Endothelial cell of umbilical vein (primary cell): Measurements from ENCODE around the gene COL4A1. TPM values are rescaled to one million over a fixed set of nuclear protein-coding genes. Genes with fewer than 3 reads are reported as not detected.

Experiments used
- BruUV-seq: library from RNA; stranded (reverse); fragments of 400-500 nt; replicated peaks from 2 replicates; lab custom pipeline; 2021; lab: Mats Ljungman, UMichigan
- CTCF ChIA-PET: fragments of 300-600, 350-600 bp; sonication (Branson Sonifier 250); formaldehyde crosslinking; loops from one replicate; lab custom pipeline; 2021; ENCODE audit warnings: antibody characterized with exemption, inconsistent platforms; lab: Charles Lee
- POLR2A ChIA-PET: fragments of 300-600, 350-600 bp; sonication (Branson Sonifier 250); formaldehyde crosslinking; loops from one replicate; lab custom pipeline; 2021; ENCODE audit warnings: antibody characterized with exemption, inconsistent platforms; lab: Charles Lee
- DNase-seq: peaks from one replicate; pipeline ENCODE4 v3.0.0-alpha.2; 2011; ENCODE audit warnings: low read depth, low spot score
- FAIRE-seq: peaks from 2 replicates; lab custom pipeline; 2011; peaks lifted over from hg19 to GRCh38; lab: Jason Lieb, UNC
- H2AFZ ChIP-seq: 2 replicates; pipeline ENCODE4 v1.6.0; 2012; ENCODE audit warnings: low read depth, low read length, control low read depth, inconsistent platforms
- H3K27ac ChIP-seq: 2 replicates; pipeline ENCODE4 v1.5.1; 2011; ENCODE audit warnings: low read depth, mild to moderate bottlenecking, control low read depth, low read length, moderate library complexity; ENCODE audit not compliant: insufficient read depth
- H3K27me3 ChIP-seq, 2 experiments: 2 replicates each; pipeline versions ENCODE4 v1.6.0 to v1.6.1; 2011; ENCODE audit warnings: low read length in 2 of 2, mixed read lengths in 1 of 2; ENCODE audit not compliant: control insufficient read depth in 2 of 2, insufficient read depth in 2 of 2
- H3K36me3 ChIP-seq, 2 experiments: 2 replicates in 1 of 2; 3 replicates in 1 of 2; pipeline ENCODE4 v1.5.1; 2011; ENCODE audit warnings: low read length in 2 of 2, mild to moderate bottlenecking in 1 of 2, moderate library complexity in 1 of 2; ENCODE audit not compliant: control insufficient read depth in 2 of 2, insufficient read depth in 2 of 2; ENCODE audit errors: extremely low read depth in 1 of 2
- H3K4me1 ChIP-seq: 3 replicates; pipeline ENCODE4 v1.5.1; 2011; ENCODE audit warnings: mild to moderate bottlenecking, low read length; ENCODE audit not compliant: control insufficient read depth, insufficient read depth; ENCODE audit errors: extremely low read depth
- H3K4me2 ChIP-seq: 2 replicates; pipeline ENCODE4 v1.6.1; 2011; ENCODE audit warnings: low read length, control low read depth, mixed read lengths; ENCODE audit not compliant: insufficient read depth
- H3K4me3 ChIP-seq, 3 experiments: fragments of 200-600 bp in 1 of 3; sonication (generic), shearing (Covaris generic) in 1 of 3; replicated peaks in 1 of 3; 2 replicates each; pipeline ENCODE4 v1.5.1; 2011 to 2016; ENCODE audit warnings: control low read depth in 3 of 3, low read length in 3 of 3, mild to moderate bottlenecking in 2 of 3, inconsistent platforms in 1 of 3, low read depth in 1 of 3, moderate library complexity in 1 of 3; ENCODE audit not compliant: insufficient read depth in 1 of 3
- H3K79me2 ChIP-seq: 2 replicates; pipeline ENCODE4 v1.6.0; 2012; ENCODE audit warnings: low read length, inconsistent platforms; ENCODE audit not compliant: control insufficient read depth, insufficient read depth
- H3K9ac ChIP-seq: replicated peaks from 2 replicates; pipeline ENCODE3; 2011; ENCODE audit warnings: low read length, control low read depth; ENCODE audit not compliant: insufficient read depth; ENCODE audit errors: extremely low read depth
- H3K9me1 ChIP-seq: replicated peaks from 3 replicates; pipeline ENCODE4 v1.6.0; 2011; ENCODE audit warnings: mild to moderate bottlenecking, low read length; ENCODE audit not compliant: control insufficient read depth, insufficient read depth; ENCODE audit errors: extremely low read depth
- H3K9me3 ChIP-seq: replicated peaks from 2 replicates; pipeline ENCODE4 v1.5.1; 2012; ENCODE audit warnings: low read length, inconsistent platforms; ENCODE audit not compliant: control insufficient read depth, insufficient read depth
- H4K20me1 ChIP-seq: replicated peaks from 2 replicates; pipeline ENCODE3; 2011; ENCODE audit warnings: mild to moderate bottlenecking, low read length; ENCODE audit not compliant: control insufficient read depth, insufficient read depth; ENCODE audit errors: extremely low read depth
- EZH2 ChIP-seq: IDR thresholded peaks from 2 replicates; pipeline ENCODE4 v1.6.1; 2012; ENCODE audit warnings: borderline replicate concordance, low read depth, mild to moderate bottlenecking, moderate library complexity, low read length, inconsistent platforms; ENCODE audit not compliant: severe bottlenecking
- FOS ChIP-seq: IDR thresholded peaks from 2 replicates; pipeline ENCODE4 v1.6.1; 2011; ENCODE audit warnings: mild to moderate bottlenecking, low read length, moderate library complexity, borderline replicate concordance; ENCODE audit not compliant: insufficient read depth
- GATA2 ChIP-seq: IDR thresholded peaks from 2 replicates; pipeline ENCODE4 v1.7.0; 2011; ENCODE audit warnings: low read depth, mild to moderate bottlenecking, moderate library complexity, mixed read lengths, low read length; ENCODE audit not compliant: insufficient read length, insufficient read depth
- MYC ChIP-seq: IDR thresholded peaks from one replicate; pipeline ENCODE4 v1.6.1; 2011; ENCODE audit warnings: mild to moderate bottlenecking, low read depth, low read length
- POLR2A ChIP-seq: IDR thresholded peaks from 2 replicates; pipeline ENCODE4 v1.6.1; 2012; ENCODE audit warnings: low read depth, mild to moderate bottlenecking, control low read depth, low read length
- POLR2AphosphoS5 ChIP-seq: IDR thresholded peaks from 2 replicates; pipeline ENCODE4 v1.6.1; 2012; ENCODE audit warnings: low read depth, mild to moderate bottlenecking, control low read depth, low read length, moderate library complexity; ENCODE audit not compliant: insufficient read depth
- dilution Hi-C: fragments of 300-500 bp; cut with MboI; formaldehyde crosslinking; loops from one replicate; pipeline ENCODE4 v1.15.0; 2019; ENCODE audit warnings: low sequenced_read_pairs; ENCODE audit not compliant: extremely low pct_ligation_motif_present
- intact Hi-C: fragments of 100-400 bp; cut with micrococcal nuclease; formaldehyde crosslinking; loops from one replicate; pipeline ENCODE4 v1.10.0; 2022
- polyA plus RNA-seq, 4 experiments: library from polyadenylated mRNA; depleted of rRNA in 3 of 4; stranded (reverse) in 3 of 4; unstranded in 1 of 4; fragments of >200 nt; gene quantifications; 2 replicates each; pipeline versions ENCODE4 v1.2.1 to v1.2.3, GENCODE V29; 2011 to 2012; ENCODE audit warnings: missing spikeins in 1 of 4
- total RNA-seq: library from RNA; stranded (reverse); gene quantifications from 2 replicates; pipeline ENCODE4 v1.2.3, GENCODE V29; 2021
- TF ChIP-seq, protein P1 (sequence below), 2 donors: IDR thresholded peaks; 1 replicate in 1 of 2; 2 replicates in 1 of 2; pipeline ENCODE4 v1.5.1; 2011; ENCODE audit warnings: low read length in 2 of 2, mild to moderate bottlenecking in 2 of 2, moderate library complexity in 2 of 2, control low read depth in 1 of 2, inconsistent platforms in 1 of 2, low read depth in 1 of 2; ENCODE audit not compliant: insufficient read depth in 1 of 2; ENCODE audit errors: extremely low read depth in 1 of 2

The COL4A1 gene
- total and polyA plus RNA-seq, 2 donors (not counting 3 experiments of a cell fraction or from before 2014, with no cell fraction given) = 384 to 1,119 TPM

DNA sequence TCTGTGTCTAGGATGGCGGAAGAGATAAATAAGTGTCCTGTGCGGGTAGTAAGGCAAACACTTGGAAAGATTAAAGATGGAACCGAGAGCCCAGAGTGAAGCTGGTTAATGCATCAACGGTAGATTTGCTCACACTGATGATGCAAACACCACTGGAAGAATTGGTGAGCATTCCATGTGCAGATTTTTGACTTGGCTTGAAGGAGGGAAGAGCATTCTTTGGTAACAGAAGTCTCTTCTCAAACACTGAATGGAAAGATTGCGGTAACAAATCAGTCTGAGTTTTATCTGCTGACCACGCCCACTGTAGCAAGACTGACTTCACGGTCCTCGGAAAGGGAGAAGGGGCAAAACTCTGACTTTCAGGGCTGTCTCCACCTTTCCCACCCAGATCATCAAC, 112.5 kb downstream of the COL4A1 start:
- CTCF ChIA-PET = interaction anchor here (0.8 kb wide), 1 partner anchor 10 kb away, joined by 3 read pairs; no protein-coding TSS in a partner anchor
- Histone ChIP-seq H3K79me2 (no peaks in the 10 kb centered on the region), H3K9ac (no peak overlapping the region), H3K4me2 (no peak overlapping the region), H3K9me1 (no peaks in the 10 kb centered on the region), H4K20me1 (no peaks in the 10 kb centered on the region), H3K27ac (no peak overlapping the region), H3K9me3 (no peaks in the 10 kb centered on the region), H3K36me3 (peaks cover 18 to 40% of the 10 kb centered on the region in 2 experiments), H3K4me3 (no peak overlapping the region), H3K4me1 (no peaks in the 10 kb centered on the region), H3K27me3 (no peaks in the 10 kb centered on the region), H2AFZ (no peak overlapping the region)
- dilution Hi-C loops (no loop called here), intact Hi-C loops (no loop called here)
- no TSS peak for BruUV-seq
- POLR2A ChIA-PET = no interaction called here
- no peak for TF ChIP-seq GATA2
- no peak for TF ChIP-seq MYC
- no peak for TF ChIP-seq POLR2AphosphoS5
- no peak for TF ChIP-seq POLR2A
- no peak for TF ChIP-seq EZH2
- TF ChIP-seq, protein P1, sequence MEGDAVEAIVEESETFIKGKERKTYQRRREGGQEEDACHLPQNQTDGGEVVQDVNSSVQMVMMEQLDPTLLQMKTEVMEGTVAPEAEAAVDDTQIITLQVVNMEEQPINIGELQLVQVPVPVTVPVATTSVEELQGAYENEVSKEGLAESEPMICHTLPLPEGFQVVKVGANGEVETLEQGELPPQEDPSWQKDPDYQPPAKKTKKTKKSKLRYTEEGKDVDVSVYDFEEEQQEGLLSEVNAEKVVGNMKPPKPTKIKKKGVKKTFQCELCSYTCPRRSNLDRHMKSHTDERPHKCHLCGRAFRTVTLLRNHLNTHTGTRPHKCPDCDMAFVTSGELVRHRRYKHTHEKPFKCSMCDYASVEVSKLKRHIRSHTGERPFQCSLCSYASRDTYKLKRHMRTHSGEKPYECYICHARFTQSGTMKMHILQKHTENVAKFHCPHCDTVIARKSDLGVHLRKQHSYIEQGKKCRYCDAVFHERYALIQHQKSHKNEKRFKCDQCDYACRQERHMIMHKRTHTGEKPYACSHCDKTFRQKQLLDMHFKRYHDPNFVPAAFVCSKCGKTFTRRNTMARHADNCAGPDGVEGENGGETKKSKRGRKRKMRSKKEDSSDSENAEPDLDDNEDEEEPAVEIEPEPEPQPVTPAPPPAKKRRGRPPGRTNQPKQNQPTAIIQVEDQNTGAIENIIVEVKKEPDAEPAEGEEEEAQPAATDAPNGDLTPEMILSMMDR (IDR thresholded peaks at IDR 0.05; ENCODE audit: extremely low read depth in 1 of 2, insufficient read depth in 1 of 2, low read depth in 1 of 2, low read length in 2 of 2) = no peak
- TF ChIP-seq FOS = no peak
- DNase-seq (no peak), FAIRE-seq (no peak)
